Heart left ventricle (tissue), 13 donors: ENCODE results near the gene FADS3.

Experiments used
- POLR2A ChIP-seq, 2 donors: fragments of 450-650 bp; IDR thresholded peaks; one replicate each; pipeline ENCODE4 v1.6.1; 2017; ENCODE audit warnings: antibody characterized with exemption in 2 of 2, mild to moderate bottlenecking in 2 of 2, moderate library complexity in 2 of 2
- TF ChIP-seq, protein P1 (sequence below), 12 donors: fragments of 200-600 bp; sonication (generic) in 4 of 12; IDR thresholded peaks; one replicate each; pipeline versions ENCODE4 v1.5.0 to v1.8.0; 2018 to 2022; ENCODE audit warnings: antibody characterized with exemption in 12 of 12, mild to moderate bottlenecking in 5 of 12
- donor health status: ischemic (EF 13 %, LVEDD 7.1; RV severe dilation, severe dysfunction).
- donor health status: DM: no; HTN: yes; CAD: no.
- donor health status: DM: no; HTN: no; CAD: no.
- donor health status: ischemic (EF 25% LVEDD 6.9; RV normal size, moderate dysfunction).
- donor health status: ischemic (EF 25% LVEDD 5.7; RV mildly dilated, moderate dysfunction).
- donor health status: ischemic (EF 35%, LVEDD 5.7; RV mildly dilated, moderate dysfunction).
- donor health status: nonischemic (EF 11% LVEDD 7.7; RV severe dilation, severe dysfunction).
- donor health status: DM: yes; HTN: yes; CAD: no.
- donor health status: PGD.
- donor health status: ischemic (EF 29% LVEDD 5.4; RV normal size, mild dysfunction).
- donor health status: nonischemic (EF 23%, LVEDD 6.1; RV moderate dilation, normal function).

DNA sequence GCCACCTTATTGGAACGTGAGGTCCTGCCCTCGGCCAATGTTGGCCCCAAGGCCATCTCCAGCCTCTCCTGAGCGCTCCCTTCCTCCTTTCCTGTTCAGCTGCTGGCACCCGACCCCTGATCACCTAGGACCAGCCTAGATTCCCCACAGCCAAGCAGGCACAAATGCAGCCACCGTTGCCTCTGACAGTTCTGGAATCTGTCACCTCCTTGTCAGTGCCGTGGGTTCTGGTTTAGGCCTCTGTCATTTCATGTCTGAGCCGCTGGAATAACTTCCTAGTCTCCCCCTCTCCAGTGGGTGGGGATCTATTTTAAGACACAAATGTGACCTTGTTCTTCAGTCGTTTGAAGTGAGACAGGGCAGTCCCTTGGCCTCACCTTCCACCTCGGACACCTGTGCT is 29.7 kb downstream of the FADS3 start:
- TF ChIP-seq, protein P1, sequence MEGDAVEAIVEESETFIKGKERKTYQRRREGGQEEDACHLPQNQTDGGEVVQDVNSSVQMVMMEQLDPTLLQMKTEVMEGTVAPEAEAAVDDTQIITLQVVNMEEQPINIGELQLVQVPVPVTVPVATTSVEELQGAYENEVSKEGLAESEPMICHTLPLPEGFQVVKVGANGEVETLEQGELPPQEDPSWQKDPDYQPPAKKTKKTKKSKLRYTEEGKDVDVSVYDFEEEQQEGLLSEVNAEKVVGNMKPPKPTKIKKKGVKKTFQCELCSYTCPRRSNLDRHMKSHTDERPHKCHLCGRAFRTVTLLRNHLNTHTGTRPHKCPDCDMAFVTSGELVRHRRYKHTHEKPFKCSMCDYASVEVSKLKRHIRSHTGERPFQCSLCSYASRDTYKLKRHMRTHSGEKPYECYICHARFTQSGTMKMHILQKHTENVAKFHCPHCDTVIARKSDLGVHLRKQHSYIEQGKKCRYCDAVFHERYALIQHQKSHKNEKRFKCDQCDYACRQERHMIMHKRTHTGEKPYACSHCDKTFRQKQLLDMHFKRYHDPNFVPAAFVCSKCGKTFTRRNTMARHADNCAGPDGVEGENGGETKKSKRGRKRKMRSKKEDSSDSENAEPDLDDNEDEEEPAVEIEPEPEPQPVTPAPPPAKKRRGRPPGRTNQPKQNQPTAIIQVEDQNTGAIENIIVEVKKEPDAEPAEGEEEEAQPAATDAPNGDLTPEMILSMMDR (IDR thresholded peaks at IDR 0.05) = no peak
- no peak for TF ChIP-seq POLR2A (IDR thresholded peaks at IDR 0.05)
